ENCODE data around the gene NKTR.
A peak's percentile ranks its signal among the peaks of the same experiment; 100 is the strongest.

GRCh38 chr3:42613462-42613861, 13.0 kb downstream of the NKTR start:
- no peak for TF ChIP-seq REST (IDR thresholded peaks at IDR 0.05; ENCODE audit: low read depth, low read length)
- no peak for TF ChIP-seq MXI1 (IDR thresholded peaks at IDR 0.05; ENCODE audit: low read depth, low read length)
- TF ChIP-seq POLR2AphosphoS5 (IDR thresholded peaks at IDR 0.05; ENCODE audit: low read depth, low read length), result no peak
- peak; percentile 64 for TF ChIP-seq CTCF (IDR thresholded peaks at IDR 0.05)
- no peak for TF ChIP-seq YY1 (IDR thresholded peaks at IDR 0.05; ENCODE audit: low read depth)
- TF ChIP-seq EP300 (IDR thresholded peaks at IDR 0.05; ENCODE audit: borderline replicate concordance in 1 of 2, low read depth in 1 of 2, low read length in 1 of 2), result no peak
